HG03558 (cell line): Measurements from ENCODE around the gene PIK3R4.

ENCODE experiments used
- ATAC-seq: cut with Tn5 transposase; IDR thresholded peaks from one replicate; pipeline ENCODE4 v1.9.1; 2021; ENCODE audit warnings: moderate number of reproducible peaks; ENCODE audit not compliant: unreplicated experiment; ENCODE audit errors: extremely low read depth

The PIK3R4 gene

DNA sequence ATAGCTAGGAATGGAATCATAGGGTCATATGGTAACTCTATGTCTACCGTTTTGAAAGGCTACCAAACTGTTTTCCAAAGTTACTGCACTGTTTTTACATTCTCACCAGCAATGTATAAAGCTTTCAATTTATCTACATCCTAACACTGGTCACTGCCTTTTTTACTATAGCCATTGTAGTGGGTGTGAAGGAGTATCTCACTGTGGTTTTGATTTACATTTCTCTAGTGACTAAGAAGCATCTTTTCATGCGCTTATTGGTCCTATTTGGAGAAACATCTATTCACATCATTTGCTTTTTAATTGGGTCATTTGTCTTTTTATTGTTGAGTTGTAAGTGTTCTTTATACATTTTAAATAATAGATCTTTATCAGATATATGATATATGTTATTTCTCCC is 53.3 kb downstream of the PIK3R4 start:
- ATAC-seq = no peak

GRCh38 chr3:130692455-130692854 is 54.2 kb downstream of the PIK3R4 start:
- no peak for ATAC-seq

GRCh38 chr3:130688697-130689470 is 57.7 kb downstream of the PIK3R4 start:
- no peak for ATAC-seq

- no peak for ATAC-seq
Observed at GRCh38 chr3:130688015-130688688, 58.5 kb downstream of the PIK3R4 start.

- ATAC-seq = no peak
Observed at GRCh38 chr3:130687327-130687726, 59.3 kb downstream of the PIK3R4 start.

DNA sequence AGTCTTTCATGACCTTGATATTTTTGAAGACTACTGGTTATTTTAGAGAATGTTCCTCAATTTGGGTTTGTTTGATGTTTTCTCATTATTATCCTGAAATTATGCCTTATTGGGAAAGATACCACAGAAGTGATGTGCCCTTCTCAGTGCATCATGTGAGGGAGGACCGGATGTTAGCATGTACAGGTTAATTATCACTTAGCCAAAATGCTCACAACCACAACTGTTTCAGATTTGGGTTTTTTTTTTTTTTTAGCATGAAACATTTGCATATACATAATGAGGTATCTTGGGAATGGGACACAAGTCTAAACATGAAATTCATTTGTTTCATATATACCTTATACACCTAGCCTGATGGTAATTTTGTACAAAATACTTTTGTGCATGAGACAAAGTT is 59.8 kb downstream of the PIK3R4 start:
- no peak for ATAC-seq

DNA sequence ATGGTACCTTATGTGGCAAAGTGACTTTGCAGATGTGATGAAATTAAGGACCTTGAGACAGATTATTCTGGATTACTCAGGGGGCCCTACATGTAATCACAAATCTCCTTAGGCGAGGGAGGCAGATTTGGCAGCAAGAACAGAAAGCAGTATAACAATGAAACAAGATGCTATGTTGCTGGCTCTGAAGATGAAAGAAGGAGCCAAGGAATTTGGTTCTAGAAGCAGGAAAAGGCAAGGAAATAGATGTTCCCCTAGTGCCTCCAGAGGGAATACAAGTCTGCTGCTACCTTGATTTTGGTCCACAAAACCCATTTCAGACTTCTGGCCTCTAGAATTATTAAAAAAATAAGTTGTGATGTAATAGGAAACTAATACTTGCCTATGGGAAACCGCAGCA is 64.5 kb downstream of the PIK3R4 start:
- no peak for ATAC-seq

- ATAC-seq = no peak
Observed at GRCh38 chr3:130679218-130679617, 67.4 kb downstream of the PIK3R4 start.

GRCh38 chr3:130677343-130677742 is 69.3 kb downstream of the PIK3R4 start:
- no peak for ATAC-seq

DNA sequence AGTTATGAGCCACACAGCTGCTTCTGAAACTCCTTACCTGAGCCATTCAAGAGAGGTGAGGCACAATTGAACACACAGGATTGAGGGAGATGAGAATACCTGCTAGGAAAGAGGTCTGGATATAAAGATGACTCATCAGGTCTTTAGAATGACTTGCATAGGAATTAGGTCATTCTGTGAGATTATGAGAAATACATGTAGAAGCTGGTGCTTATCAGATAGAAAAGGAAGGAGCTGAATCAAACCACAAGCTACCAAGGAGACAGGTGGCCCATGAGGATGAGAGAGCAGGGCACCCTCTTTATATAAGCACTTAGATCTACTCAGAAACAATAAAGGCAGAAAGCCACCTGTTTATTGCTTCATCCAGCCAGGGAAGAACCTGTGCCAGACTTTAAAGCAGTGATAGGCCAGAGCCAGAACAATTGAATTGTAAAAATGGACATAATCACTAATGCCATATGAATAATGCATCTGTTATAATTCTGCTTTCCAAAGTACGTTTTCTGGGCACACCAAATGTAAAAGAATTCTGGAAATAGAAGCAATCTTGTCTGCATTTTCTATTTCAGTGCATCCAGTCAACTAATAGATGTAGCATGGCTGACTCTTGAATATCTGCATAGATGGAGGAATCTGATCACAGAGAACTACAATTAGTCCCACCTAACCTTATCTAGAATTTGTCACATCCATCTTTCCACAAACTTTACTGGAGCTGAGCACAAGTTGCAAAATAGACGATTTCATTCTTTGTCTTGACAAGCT is 74.9 kb downstream of the PIK3R4 start:
- no peak for ATAC-seq

GRCh38 chr3:130669740-130670139 is 76.9 kb downstream of the PIK3R4 start:
- ATAC-seq = no peak

GRCh38 chr3:130663092-130663491 is 83.5 kb downstream of the PIK3R4 start:
- no peak for ATAC-seq

- no peak for ATAC-seq
Observed at GRCh38 chr3:130662501-130662996, 84.1 kb downstream of the PIK3R4 start.

DNA sequence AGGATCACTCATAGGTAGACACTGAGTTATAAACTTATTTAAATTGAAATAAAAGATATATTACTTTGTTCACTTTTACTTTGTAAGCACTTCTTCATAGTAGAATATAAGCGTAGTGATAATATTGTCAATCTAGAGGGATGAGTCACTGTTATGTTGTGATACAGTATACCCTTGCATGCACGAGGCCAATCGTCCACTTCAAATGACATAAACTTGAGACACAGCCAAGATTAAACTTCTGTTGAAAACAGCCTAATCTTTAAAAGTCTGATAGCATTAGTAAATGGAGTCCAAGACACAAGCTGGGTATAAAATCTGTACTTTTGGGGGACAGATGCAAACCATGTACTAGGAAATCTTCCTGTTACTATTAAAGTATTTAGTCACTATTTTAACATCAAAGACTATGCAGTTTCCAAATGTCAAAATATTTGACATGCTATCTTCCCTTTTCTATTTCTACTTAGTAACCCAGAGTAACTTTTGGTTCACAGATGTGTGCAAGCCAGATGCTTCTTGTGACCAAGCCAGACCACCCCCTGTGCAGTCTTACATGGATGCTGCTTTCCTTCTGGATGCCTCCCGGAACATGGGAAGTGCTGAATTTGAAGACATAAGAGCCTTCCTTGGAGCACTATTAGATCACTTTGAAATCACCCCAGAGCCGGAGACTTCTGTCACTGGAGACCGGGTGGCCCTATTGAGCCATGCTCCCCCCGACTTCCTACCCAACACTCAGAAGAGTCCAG is 85.3 kb downstream of the PIK3R4 start:
- no peak for ATAC-seq

DNA sequence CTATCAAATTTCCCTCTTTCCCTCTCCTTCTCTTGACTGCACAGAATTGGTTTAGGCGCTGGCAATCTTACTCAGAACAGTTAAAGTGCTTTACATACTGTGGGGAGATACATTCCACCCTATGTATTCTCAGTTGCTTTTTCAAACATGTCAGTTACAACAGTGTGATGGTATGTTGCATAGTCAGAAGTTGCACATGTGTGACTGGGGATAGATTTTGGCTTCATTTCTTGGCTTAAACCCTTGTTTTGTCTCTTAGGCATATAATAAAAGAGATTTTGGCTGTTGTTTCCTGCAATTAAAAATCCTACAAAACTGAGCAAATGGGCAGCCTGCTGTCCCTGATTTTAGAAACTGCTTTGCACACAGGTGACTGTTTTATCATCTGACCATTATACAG is 86.7 kb downstream of the PIK3R4 start:
- ATAC-seq = no peak

GRCh38 chr3:130658678-130659077 is 88.0 kb downstream of the PIK3R4 start:
- no peak for ATAC-seq

DNA sequence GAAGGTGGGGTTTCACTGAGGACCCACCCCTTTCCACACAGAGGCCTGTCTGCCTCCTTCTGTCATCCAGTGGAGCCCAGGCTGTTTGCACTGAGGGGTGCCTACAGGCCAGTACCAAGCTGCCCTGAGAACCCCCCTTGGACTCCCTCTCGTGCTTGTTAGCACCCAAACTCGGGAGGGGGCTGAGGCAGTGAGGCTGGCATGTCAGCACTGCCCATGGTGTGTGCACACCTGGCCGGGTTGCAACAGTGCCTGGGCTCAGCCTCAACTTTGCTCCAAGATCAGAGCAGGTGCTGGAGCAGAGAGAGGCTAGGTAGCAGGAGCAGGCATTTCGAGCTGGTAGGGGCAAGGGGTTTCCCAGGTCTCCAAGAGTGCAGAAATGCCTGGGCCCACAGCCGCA is 90.0 kb downstream of the PIK3R4 start:
- ATAC-seq = no peak

- no peak for ATAC-seq
Observed at GRCh38 chr3:130654921-130655320, 91.7 kb downstream of the PIK3R4 start.

- ATAC-seq = no peak
Observed at GRCh38 chr3:130654091-130654490, 92.5 kb downstream of the PIK3R4 start.

GRCh38 chr3:130649061-130649654 is 97.5 kb downstream of the PIK3R4 start:
- no peak for ATAC-seq
